Lung (tissue), 12 donors: ENCODE measurements around the gene GPC6. TPM values are rescaled to one million over a fixed set of nuclear protein-coding genes. Genes with fewer than 3 reads are reported as not detected.

ENCODE experiments used
- ATAC-seq: fragments of 200-7000 bp; cut with Tn5 transposase; one replicate; pipeline ENCODE4 v1.9.1; 2020; ENCODE audit warnings: moderate number of reproducible peaks; ENCODE audit not compliant: insufficient read depth, low FRiP score
- DNase-seq, 3 donors: peaks; one replicate each; pipeline ENCODE4 v3.0.0-alpha.2; 2013 to 2017
- H3K27ac ChIP-seq, 2 donors: one replicate each; pipeline ENCODE4 v1.5.1; 2013; ENCODE audit warnings: mild to moderate bottlenecking in 2 of 2, moderate library complexity in 2 of 2, control low read depth in 1 of 2, inconsistent platforms in 1 of 2, low read depth in 1 of 2, low read length in 1 of 2
- H3K27me3 ChIP-seq, 3 donors: one replicate each; pipeline ENCODE4 v1.5.1; 2013; ENCODE audit warnings: low read length in 2 of 3; ENCODE audit not compliant: control insufficient read depth in 3 of 3, insufficient read depth in 3 of 3
- H3K36me3 ChIP-seq, 4 donors: one replicate each; pipeline ENCODE4 v1.5.1; 2013; ENCODE audit warnings: low read length in 4 of 4, mild to moderate bottlenecking in 1 of 4, moderate library complexity in 1 of 4; ENCODE audit not compliant: control insufficient read depth in 4 of 4, insufficient read depth in 4 of 4
- H3K4me1 ChIP-seq, 5 donors: one replicate each; pipeline ENCODE4 v1.5.1; 2013; ENCODE audit warnings: low read length in 5 of 5, mild to moderate bottlenecking in 2 of 5, moderate library complexity in 1 of 5; ENCODE audit not compliant: control insufficient read depth in 5 of 5, insufficient read depth in 5 of 5
- H3K4me3 ChIP-seq: one replicate; pipeline ENCODE4 v1.5.1; 2013; ENCODE audit warnings: mild to moderate bottlenecking, control low read depth, moderate library complexity
- H3K9ac ChIP-seq, 2 donors: one replicate each; pipeline ENCODE4 v1.5.1; 2013; ENCODE audit warnings: low read length in 2 of 2, control low read depth in 1 of 2; ENCODE audit not compliant: insufficient read depth in 1 of 2
- H3K9me3 ChIP-seq, 4 donors: one replicate each; pipeline ENCODE4 v1.5.1; 2013; ENCODE audit warnings: low read length in 3 of 4, mild to moderate bottlenecking in 1 of 4, moderate library complexity in 1 of 4; ENCODE audit not compliant: control insufficient read depth in 4 of 4, insufficient read depth in 3 of 4
- WGBS, 2 donors: extraction: QIAGEN DNeasy Blood & Tissue Kit; methylation state at CpG; one replicate each; pipeline ENCODE4 v1.1.7; 2013; 5-methylcytosine and 5-hydroxymethylcytosine counted together
- polyA plus RNA-seq, 2 donors: library from polyadenylated mRNA; stranded (reverse); fragments of 200-250 nt; gene quantifications; one replicate each; pipeline ENCODE4 v1.2.1, GENCODE V29; 2013
- total RNA-seq, 2 donors: library from RNA; depleted of rRNA in 1 of 2; stranded (reverse); fragments of >200 nt in 1 of 2; gene quantifications; one replicate each; pipeline ENCODE4 v1.2.1, GENCODE V29; 2014 to 2021
- TF ChIP-seq, protein P1 (sequence below): IDR thresholded peaks from 2 replicates; pipeline ENCODE4 v1.5.1; 2012; ENCODE audit warnings: mild to moderate bottlenecking; ENCODE audit errors: control extremely low read depth, extremely low read depth
- donor health status: control.
- donor health status: control.
- donor health status: Bipolar disorder and iron deficiency.
- donor health status: healthy.
- donor health status: DM: yes; HTN: yes; CAD: no.

GPC6 gene
- total and polyA plus RNA-seq, 4 donors, result 0.45 to 31.4 (median 4.8) TPM

DNA sequence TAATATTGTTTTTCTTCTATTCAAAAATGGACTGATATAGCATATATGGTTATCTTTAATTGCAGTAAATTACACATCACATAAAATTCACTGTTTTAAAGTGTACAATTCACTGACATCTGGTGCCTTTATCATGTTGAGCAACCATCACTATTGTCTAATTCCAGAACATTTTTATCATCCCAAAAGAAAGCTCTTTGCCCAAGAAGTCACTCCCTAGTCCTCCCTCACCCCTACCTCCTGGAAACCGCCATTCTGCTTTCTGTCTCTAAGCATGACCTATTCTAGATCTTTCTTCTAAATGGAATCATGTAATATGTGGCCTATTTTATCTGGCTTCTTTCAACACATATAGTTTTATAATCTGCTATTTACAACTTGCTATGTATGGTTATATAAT, 727.2 kb downstream of the GPC6 start:
- no peaks in the 10 kb centered on the region for H3K4me1 ChIP-seq
- WGBS, 2 donors, result 92 to 97% methylated on average over 1 of the region's 1 CpG

DNA sequence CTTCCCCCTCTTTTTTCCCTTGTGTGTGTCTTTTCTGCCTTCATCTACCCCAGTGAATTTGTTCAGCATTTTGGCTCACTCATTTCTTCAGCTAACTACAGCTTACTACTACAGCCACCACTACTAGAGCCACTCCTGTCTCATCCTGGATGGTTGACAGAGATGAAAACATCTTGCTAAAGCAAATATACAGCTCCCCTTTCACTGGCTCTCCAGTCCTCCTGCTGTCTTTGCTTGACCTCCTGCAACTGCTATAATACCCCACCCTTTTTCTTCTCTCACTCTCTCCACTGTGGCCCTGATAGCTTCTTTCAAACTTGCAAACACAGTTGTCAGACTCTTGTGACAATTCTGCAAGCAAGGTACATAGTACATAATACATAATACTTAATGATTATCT, 729.3 kb downstream of the GPC6 start:
- DNase-seq (no peak), ATAC-seq (no peak)
- Histone ChIP-seq H3K4me1 (no peaks in the 10 kb centered on the region), H3K27ac (no peak overlapping the region), H3K27me3 (no peaks in the 10 kb centered on the region), H3K9ac (no peak overlapping the region), H3K9me3 (peaks cover 0 to 2% (median 0%) of the 10 kb centered on the region in 4 donors), H3K4me3 (no peak overlapping the region), H3K36me3 (no peaks in the 10 kb centered on the region)
- TF ChIP-seq, protein P1, sequence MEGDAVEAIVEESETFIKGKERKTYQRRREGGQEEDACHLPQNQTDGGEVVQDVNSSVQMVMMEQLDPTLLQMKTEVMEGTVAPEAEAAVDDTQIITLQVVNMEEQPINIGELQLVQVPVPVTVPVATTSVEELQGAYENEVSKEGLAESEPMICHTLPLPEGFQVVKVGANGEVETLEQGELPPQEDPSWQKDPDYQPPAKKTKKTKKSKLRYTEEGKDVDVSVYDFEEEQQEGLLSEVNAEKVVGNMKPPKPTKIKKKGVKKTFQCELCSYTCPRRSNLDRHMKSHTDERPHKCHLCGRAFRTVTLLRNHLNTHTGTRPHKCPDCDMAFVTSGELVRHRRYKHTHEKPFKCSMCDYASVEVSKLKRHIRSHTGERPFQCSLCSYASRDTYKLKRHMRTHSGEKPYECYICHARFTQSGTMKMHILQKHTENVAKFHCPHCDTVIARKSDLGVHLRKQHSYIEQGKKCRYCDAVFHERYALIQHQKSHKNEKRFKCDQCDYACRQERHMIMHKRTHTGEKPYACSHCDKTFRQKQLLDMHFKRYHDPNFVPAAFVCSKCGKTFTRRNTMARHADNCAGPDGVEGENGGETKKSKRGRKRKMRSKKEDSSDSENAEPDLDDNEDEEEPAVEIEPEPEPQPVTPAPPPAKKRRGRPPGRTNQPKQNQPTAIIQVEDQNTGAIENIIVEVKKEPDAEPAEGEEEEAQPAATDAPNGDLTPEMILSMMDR, result no peak

More for the DNA sequence above, 727.2 kb downstream of the GPC6 start:
- Histone ChIP-seq H3K9me3 (peaks cover 0 to 2% (median 0%) of the 10 kb centered on the region in 4 donors), H3K27me3 (no peaks in the 10 kb centered on the region), H3K9ac (no peak overlapping the region), H3K36me3 (no peaks in the 10 kb centered on the region), H3K4me3 (no peak overlapping the region), H3K27ac (no peak overlapping the region)
- no peak for DNase-seq
- no peak for ATAC-seq
- TF ChIP-seq, protein P1, result no peak

DNA sequence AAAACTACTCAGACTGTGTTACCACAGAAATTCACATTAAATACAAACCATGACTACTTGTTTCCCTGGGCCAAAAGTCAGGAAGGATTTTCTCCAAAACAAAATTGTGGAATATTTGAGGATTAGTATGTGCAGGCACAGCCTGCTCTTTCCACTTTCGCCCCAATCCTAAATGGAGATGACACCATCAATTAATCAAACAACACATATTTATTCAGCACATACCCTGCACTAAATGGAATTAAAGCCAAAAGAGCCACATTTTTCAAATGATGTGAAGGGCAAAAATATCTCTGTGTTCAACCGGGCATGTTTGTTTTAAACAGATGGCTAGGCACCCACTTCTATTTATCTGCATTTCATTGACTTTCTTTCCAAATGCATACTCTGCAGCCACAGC, 729.8 kb downstream of the GPC6 start:
- H3K27me3 ChIP-seq, result no peaks in the 10 kb centered on the region
- TF ChIP-seq, protein P1, result no peak
- H3K27ac ChIP-seq, result no peak overlapping the region
- 67 to 87% methylated on average over 2 of the region's 2 CpGs for WGBS, 2 donors
- H3K9ac ChIP-seq, result no peak overlapping the region
- H3K36me3 ChIP-seq, result no peaks in the 10 kb centered on the region
- DNase-seq (no peak), ATAC-seq (no peak)
- H3K4me3 ChIP-seq, result no peak overlapping the region
- no peaks in the 10 kb centered on the region for H3K4me1 ChIP-seq
- H3K9me3 ChIP-seq, result peaks cover 0 to 2% (median 0%) of the 10 kb centered on the region in 4 donors

DNA sequence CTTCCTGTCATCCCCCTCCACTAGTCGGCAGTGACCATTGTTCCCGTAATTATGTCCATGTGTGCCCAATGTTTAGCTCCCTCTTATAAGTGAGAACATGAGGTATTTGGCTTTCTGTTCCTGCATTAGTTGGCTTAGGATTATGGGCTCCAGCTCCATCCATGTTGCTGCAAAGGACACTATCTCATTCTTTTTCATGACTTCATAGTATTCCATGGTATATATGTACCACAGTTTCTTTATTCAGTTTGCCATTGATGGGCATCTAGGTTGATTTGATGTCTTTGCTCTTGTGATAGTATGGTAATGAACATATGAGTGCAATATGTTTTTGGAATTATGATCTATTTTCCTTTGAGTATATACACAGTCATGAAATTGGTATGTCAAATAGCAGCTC, 730.8 kb downstream of the GPC6 start:
- Histone ChIP-seq H3K4me1 (no peaks in the 10 kb centered on the region), H3K9me3 (peaks cover 0 to 2% (median 0%) of the 10 kb centered on the region in 4 donors), H3K27me3 (no peaks in the 10 kb centered on the region), H3K27ac (no peak overlapping the region), H3K4me3 (no peak overlapping the region), H3K36me3 (no peaks in the 10 kb centered on the region), H3K9ac (no peak overlapping the region)
- DNase-seq (no peak), ATAC-seq (no peak)
- TF ChIP-seq, protein P1, result no peak
- WGBS, 2 donors, result 97% methylated on average over 2 of the region's 2 CpGs
